IMR-90 (cell line): ENCODE results near the gene ADGRV1. TPM values are rescaled to one million over a fixed set of nuclear protein-coding genes. Genes with fewer than 3 reads are reported as not detected.

Experiments
- ATAC-seq: fragments of 200-7000 bp; cut with Tn5 transposase; 2 replicates; pipeline ENCODE4 v1.9.1; 2020; ENCODE audit warnings: low read depth, mild to moderate bottlenecking, moderate library complexity
- BruUV-seq: library from RNA; stranded (reverse); fragments of 400-500 nt; replicated peaks from 2 replicates; lab custom pipeline; 2021; lab: Mats Ljungman, UMichigan
- CTCF ChIA-PET: fragments of 300-600 bp; formaldehyde crosslinking; extraction: SDS; loops from one replicate; lab custom pipeline; 2021; ENCODE audit warnings: antibody characterized with exemption; lab: Yijun Ruan, JAX
- POLR2A ChIA-PET: fragments of 300-600 bp; sonication (Branson Sonifier 250); formaldehyde crosslinking; loops from one replicate; lab custom pipeline; 2022; ENCODE audit warnings: antibody characterized with exemption; ENCODE audit not compliant: unreplicated experiment; lab: Charles Lee
- DNase-seq: peaks from one replicate; pipeline ENCODE4 v3.0.0; 2013
- H2AFZ ChIP-seq: replicated peaks from 2 replicates; pipeline ENCODE3; 2013; ENCODE audit warnings: low read length, mild to moderate bottlenecking; ENCODE audit not compliant: poor library complexity
- H2AK5ac ChIP-seq: 2 replicates; pipeline ENCODE4 v1.6.1; 2013; ENCODE audit warnings: low read depth, low read length, inconsistent platforms
- H2AK9ac ChIP-seq: replicated peaks from 2 replicates; pipeline ENCODE3; 2013; ENCODE audit warnings: mild to moderate bottlenecking, low read depth, low read length, moderate library complexity; ENCODE audit not compliant: poor library complexity
- H2BK120ac ChIP-seq: 2 replicates; pipeline ENCODE4 v1.6.1; 2013; ENCODE audit warnings: low read depth, low read length, inconsistent platforms
- H2BK15ac ChIP-seq: 3 replicates; pipeline ENCODE4 v1.6.1; 2013; ENCODE audit warnings: low read depth, low read length, inconsistent platforms
- H2BK20ac ChIP-seq: 2 replicates; pipeline ENCODE4 v1.6.1; 2013; ENCODE audit warnings: low read depth, mild to moderate bottlenecking, inconsistent platforms, low read length, moderate library complexity
- H2BK5ac ChIP-seq: 2 replicates; pipeline ENCODE4 v1.6.1; 2013; ENCODE audit warnings: mild to moderate bottlenecking, low read depth, low read length, inconsistent platforms; ENCODE audit not compliant: poor library complexity, severe bottlenecking
- H3K14ac ChIP-seq: replicated peaks from 2 replicates; pipeline ENCODE4 v1.6.1; 2013; ENCODE audit warnings: low read depth, low read length, inconsistent platforms
- H3K18ac ChIP-seq: 2 replicates; pipeline ENCODE4 v1.6.1; 2013; ENCODE audit warnings: low read depth, low read length, control low read depth
- H3K23ac ChIP-seq: 2 replicates; pipeline ENCODE4 v1.6.1; 2013; ENCODE audit warnings: low read depth, low read length, inconsistent platforms
- H3K27ac ChIP-seq: 2 replicates; pipeline ENCODE4 v1.5.1; 2013; ENCODE audit warnings: mild to moderate bottlenecking, control low read depth, low read length; ENCODE audit not compliant: insufficient read depth
- H3K27me3 ChIP-seq: 2 replicates; pipeline ENCODE4 v1.6.1; 2013; ENCODE audit warnings: low read length; ENCODE audit not compliant: control insufficient read depth, insufficient read depth
- H3K36me3 ChIP-seq: 2 replicates; pipeline ENCODE4 v1.6.1; 2013; ENCODE audit warnings: low read length, mixed read lengths; ENCODE audit not compliant: control insufficient read depth, insufficient read depth
- H3K4ac ChIP-seq: 2 replicates; pipeline ENCODE4 v1.6.1; 2013; ENCODE audit warnings: low read depth, low read length, inconsistent platforms
- H3K4me1 ChIP-seq: 2 replicates; pipeline ENCODE4 v1.6.1; 2013; ENCODE audit warnings: low read length, mixed read lengths; ENCODE audit not compliant: control insufficient read depth, insufficient read depth
- H3K4me2 ChIP-seq: 2 replicates; pipeline ENCODE4 v1.6.1; 2013; ENCODE audit warnings: low read depth, mild to moderate bottlenecking, control low read depth, low read length, moderate library complexity
- H3K4me3 ChIP-seq: 2 replicates; pipeline ENCODE4 v1.5.1; 2013; ENCODE audit warnings: low read depth, mild to moderate bottlenecking, control low read depth, low read length, moderate library complexity; ENCODE audit not compliant: insufficient read depth
- H3K56ac ChIP-seq: 2 replicates; pipeline ENCODE4 v1.6.1; 2013; ENCODE audit warnings: low read length, inconsistent platforms; ENCODE audit not compliant: insufficient read depth; ENCODE audit errors: extremely low read depth
- H3K79me1 ChIP-seq, 2 experiments: 2 replicates each; pipeline ENCODE4 v1.6.1; 2013; ENCODE audit warnings: low read length in 2 of 2, inconsistent platforms in 1 of 2, low read depth in 1 of 2
- H3K9ac ChIP-seq: 2 replicates; pipeline ENCODE4 v1.6.1; 2013; ENCODE audit warnings: low read depth, low read length, control low read depth
- H3K9me1 ChIP-seq: 2 replicates; pipeline ENCODE4 v1.6.1; 2013; ENCODE audit warnings: low read length, inconsistent platforms; ENCODE audit not compliant: insufficient read depth
- H3K9me3 ChIP-seq: 2 replicates; pipeline ENCODE4 v1.6.1; 2013; ENCODE audit warnings: low read length; ENCODE audit not compliant: control insufficient read depth, insufficient read depth
- H4K20me1 ChIP-seq: 2 replicates; pipeline ENCODE4 v1.6.1; 2013; ENCODE audit warnings: low read length, inconsistent platforms; ENCODE audit not compliant: insufficient read depth
- H4K5ac ChIP-seq: 2 replicates; pipeline ENCODE4 v1.6.1; 2013; ENCODE audit warnings: mild to moderate bottlenecking, low read depth, low read length, control low read depth
- H4K8ac ChIP-seq, 2 experiments: 2 replicates each; pipeline ENCODE4 v1.6.1; 2013; ENCODE audit warnings: low read depth in 2 of 2, low read length in 2 of 2, control low read depth in 1 of 2, inconsistent platforms in 1 of 2
- H4K91ac ChIP-seq: 2 replicates; pipeline ENCODE4 v1.6.1; 2013; ENCODE audit warnings: low read depth, low read length, inconsistent platforms; ENCODE audit not compliant: insufficient read depth
- CEBPB ChIP-seq: IDR thresholded peaks from 2 replicates; pipeline ENCODE4 v1.6.1; 2012; ENCODE audit warnings: low read depth, low read length, improper control_type of control experiment
- CHD1 ChIP-seq: IDR thresholded peaks from 2 replicates; pipeline ENCODE4 v1.6.1; 2012; ENCODE audit warnings: low read depth, low read length, improper control_type of control experiment
- MAFK ChIP-seq: IDR thresholded peaks from 2 replicates; pipeline ENCODE4 v1.6.1; 2012; ENCODE audit warnings: low read depth, low read length, improper control_type of control experiment
- MXI1 ChIP-seq: IDR thresholded peaks from 2 replicates; pipeline ENCODE4 v1.6.1; 2012; ENCODE audit warnings: low read depth, mild to moderate bottlenecking, low read length, moderate library complexity, borderline replicate concordance
- NFE2L2 ChIP-seq: fragments of 150-350 bp; IDR thresholded peaks from 2 replicates; pipeline ENCODE4 v1.6.1; 2016; ENCODE audit warnings: low read depth, mild to moderate bottlenecking, low read length
- RCOR1 ChIP-seq: IDR thresholded peaks from 2 replicates; pipeline ENCODE4 v1.6.1; 2012; ENCODE audit warnings: mild to moderate bottlenecking, low read length, improper control_type of control experiment; ENCODE audit not compliant: insufficient replicate concordance
- WGBS, 2 experiments: methylation state at CpG; one replicate each; pipeline versions ENCODE4 v1.1.5 to v1.1.7; 2013; ENCODE audit warnings: missing lambda C conversion rate in 2 of 2; ENCODE audit not compliant: insufficient read length in 1 of 2; ENCODE audit errors: extremely low coverage in 2 of 2; 5-methylcytosine and 5-hydroxymethylcytosine counted together
- dilution Hi-C: fragments of 300-500 bp; cut with HindIII; formaldehyde crosslinking; loops from one replicate; pipeline ENCODE4 v1.14.3; 2018; ENCODE audit warnings: low sequenced_read_pairs; ENCODE audit not compliant: unreplicated experiment
- in situ Hi-C: fragments of 300-500 bp; cut with MboI; formaldehyde crosslinking; loops from 3 replicates; pipeline ENCODE4 v1.14.3; 2019; ENCODE audit warnings: low sequenced_read_pairs, inconsistent platforms, mixed read lengths
- intact Hi-C: fragments of 100-400 bp; cut with micrococcal nuclease; formaldehyde crosslinking; loops from 2 replicates; pipeline ENCODE4 v1.10.0; 2022
- polyA plus RNA-seq, 3 experiments: library from polyadenylated mRNA; depleted of rRNA; stranded (reverse); fragments of >200 nt; gene quantifications; 2 replicates each; pipeline ENCODE4 v1.2.3, GENCODE V29; 2012; ENCODE audit warnings: low replicate concordance in 1 of 3
- total RNA-seq: library from RNA; depleted of rRNA; stranded (reverse); fragments of >200 nt; gene quantifications from 2 replicates; pipeline ENCODE4 v1.2.3, GENCODE V29; 2012
- TF ChIP-seq, protein P1 (sequence below): fragments of 150-350 bp; IDR thresholded peaks from 2 replicates; pipeline ENCODE4 v1.6.1; 2016; ENCODE audit warnings: low read depth, mild to moderate bottlenecking, low read length, moderate library complexity, borderline replicate concordance

The ADGRV1 gene
- total and polyA plus RNA-seq, 2 of the 4 experiments (the other 2 are of a cell fraction), result under 0.01 TPM; not detected in 1

DNA sequence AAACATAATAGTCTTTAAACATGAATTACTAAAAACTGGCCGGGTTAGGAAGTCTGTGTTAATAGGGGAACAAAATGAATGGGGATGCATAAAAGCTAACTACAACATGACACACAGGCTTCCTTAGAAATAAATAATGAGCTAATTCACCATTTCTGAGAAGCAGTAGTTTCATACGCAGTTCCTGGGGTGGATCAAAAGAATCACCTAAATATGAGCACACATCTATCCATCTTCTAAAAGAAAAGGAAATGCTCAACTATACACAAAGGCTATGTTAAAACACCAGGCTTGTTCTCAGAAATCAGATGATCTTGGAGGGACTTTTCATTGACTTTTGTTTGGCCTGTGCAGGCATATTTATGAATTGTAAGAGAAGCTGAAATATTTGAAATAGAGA, 451.5 kb downstream of the ADGRV1 start:
- DNase-seq (no peak), ATAC-seq (no peak)
- WGBS, 2 experiments, result no CpG with 5 or more reads among the region's 2 CpGs
- Histone ChIP-seq H4K5ac (no peak overlapping the region), H3K4me1 (no peaks in the 10 kb centered on the region), H2BK120ac (no peak overlapping the region), H4K91ac (no peak overlapping the region), H3K79me1 (no peaks in the 10 kb centered on the region), H3K4ac (no peak overlapping the region), H2BK20ac (no peak overlapping the region), H2AFZ (no peak overlapping the region), H4K8ac (no peak overlapping the region), H3K4me2 (no peak overlapping the region), H3K14ac (no peak overlapping the region), H4K20me1 (no peaks in the 10 kb centered on the region), H3K23ac (no peak overlapping the region), H3K36me3 (no peaks in the 10 kb centered on the region), H3K18ac (no peak overlapping the region), H3K9ac (no peak overlapping the region), H3K27ac (no peak overlapping the region), H2AK9ac (no peak overlapping the region), H2AK5ac (no peak overlapping the region), H3K27me3 (no peaks in the 10 kb centered on the region), H2BK15ac (no peak overlapping the region), H3K56ac (no peak overlapping the region), H3K9me3 (no peaks in the 10 kb centered on the region), H2BK5ac (no peak overlapping the region), H3K9me1 (no peaks in the 10 kb centered on the region), H3K4me3 (no peak overlapping the region)
- POLR2A ChIA-PET, result no interaction called here
- CTCF ChIA-PET, result no interaction called here
- in situ Hi-C loops, result no loop called here
- BruUV-seq, result no TSS peak
- no peak for TF ChIP-seq MAFK
- no peak for TF ChIP-seq CEBPB
- no peak for TF ChIP-seq MXI1
- TF ChIP-seq RCOR1, result no peak
- no peak for TF ChIP-seq NFE2L2
- TF ChIP-seq, protein P1, sequence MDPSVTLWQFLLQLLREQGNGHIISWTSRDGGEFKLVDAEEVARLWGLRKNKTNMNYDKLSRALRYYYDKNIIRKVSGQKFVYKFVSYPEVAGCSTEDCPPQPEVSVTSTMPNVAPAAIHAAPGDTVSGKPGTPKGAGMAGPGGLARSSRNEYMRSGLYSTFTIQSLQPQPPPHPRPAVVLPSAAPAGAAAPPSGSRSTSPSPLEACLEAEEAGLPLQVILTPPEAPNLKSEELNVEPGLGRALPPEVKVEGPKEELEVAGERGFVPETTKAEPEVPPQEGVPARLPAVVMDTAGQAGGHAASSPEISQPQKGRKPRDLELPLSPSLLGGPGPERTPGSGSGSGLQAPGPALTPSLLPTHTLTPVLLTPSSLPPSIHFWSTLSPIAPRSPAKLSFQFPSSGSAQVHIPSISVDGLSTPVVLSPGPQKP, result no peak
- no peak for TF ChIP-seq CHD1
- intact Hi-C loops, result no loop called here
- dilution Hi-C loops, result no loop called here
